ENCODE results near the gene PKMYT1. TPM values are rescaled to one million over a fixed set of nuclear protein-coding genes. Genes with fewer than 3 reads are reported as not detected.

PKMYT1 gene
- total RNA-seq, 1 donor from 2014 or later = 42.3 TPM

DNA sequence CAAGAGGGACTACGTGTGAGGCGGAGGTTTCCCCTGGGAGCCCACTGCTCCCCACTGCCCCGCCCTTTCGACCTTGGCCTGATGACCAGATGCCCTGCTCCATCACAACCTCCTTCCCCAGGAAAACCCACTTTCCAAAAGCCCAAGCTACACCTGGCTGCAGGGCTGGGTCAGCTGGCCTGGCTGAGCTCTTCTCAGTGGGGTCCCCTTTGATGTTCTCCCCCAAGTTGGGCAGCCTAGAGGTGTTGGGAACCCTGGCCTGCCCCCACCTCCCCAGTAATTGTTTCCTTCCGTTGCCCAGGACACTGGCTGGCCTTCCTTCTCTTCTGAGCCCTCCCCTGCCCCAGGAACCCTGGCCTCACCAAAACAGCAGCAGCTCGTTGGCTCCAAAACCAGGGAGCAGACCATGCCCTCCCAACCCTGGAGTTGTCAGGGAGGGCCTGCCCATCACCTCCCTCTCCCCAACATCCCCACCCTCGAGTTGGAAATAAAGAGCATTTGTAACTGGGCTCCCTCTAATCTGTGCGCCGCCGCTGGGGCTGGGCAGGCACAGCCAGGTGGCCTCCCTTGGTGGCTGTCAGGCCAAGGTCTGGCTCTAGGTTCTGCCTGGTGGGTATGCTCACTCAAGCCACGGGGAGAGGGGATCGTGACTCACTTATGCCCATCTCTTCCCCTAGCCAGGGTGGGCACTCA is 33.9 kb upstream of the PKMYT1 start:
- Mint-ChIP-seq H3K9me3 (no peaks in the 10 kb centered on the region), H3K36me3 (no peaks in the 10 kb centered on the region), H3K27me3 (peaks cover 56% of the 10 kb centered on the region), H3K4me1 (ENCODE audit: unreplicated experiment) (peaks cover 4% of the 10 kb centered on the region), H3K4me3 (peak overlapping the region; percentile 61), H3K27ac (peak overlapping the region; percentile 70)
- no peak for DNase-seq (ENCODE audit: extremely low spot score, unreplicated experiment)
- TF ChIP-seq, protein P1, sequence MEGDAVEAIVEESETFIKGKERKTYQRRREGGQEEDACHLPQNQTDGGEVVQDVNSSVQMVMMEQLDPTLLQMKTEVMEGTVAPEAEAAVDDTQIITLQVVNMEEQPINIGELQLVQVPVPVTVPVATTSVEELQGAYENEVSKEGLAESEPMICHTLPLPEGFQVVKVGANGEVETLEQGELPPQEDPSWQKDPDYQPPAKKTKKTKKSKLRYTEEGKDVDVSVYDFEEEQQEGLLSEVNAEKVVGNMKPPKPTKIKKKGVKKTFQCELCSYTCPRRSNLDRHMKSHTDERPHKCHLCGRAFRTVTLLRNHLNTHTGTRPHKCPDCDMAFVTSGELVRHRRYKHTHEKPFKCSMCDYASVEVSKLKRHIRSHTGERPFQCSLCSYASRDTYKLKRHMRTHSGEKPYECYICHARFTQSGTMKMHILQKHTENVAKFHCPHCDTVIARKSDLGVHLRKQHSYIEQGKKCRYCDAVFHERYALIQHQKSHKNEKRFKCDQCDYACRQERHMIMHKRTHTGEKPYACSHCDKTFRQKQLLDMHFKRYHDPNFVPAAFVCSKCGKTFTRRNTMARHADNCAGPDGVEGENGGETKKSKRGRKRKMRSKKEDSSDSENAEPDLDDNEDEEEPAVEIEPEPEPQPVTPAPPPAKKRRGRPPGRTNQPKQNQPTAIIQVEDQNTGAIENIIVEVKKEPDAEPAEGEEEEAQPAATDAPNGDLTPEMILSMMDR (conservative IDR thresholded peaks at IDR 0.05) = no peak

- Mint-ChIP-seq H3K27me3 (peaks cover 61% of the 10 kb centered on the region), H3K36me3 (no peaks in the 10 kb centered on the region), H3K9me3 (no peaks in the 10 kb centered on the region), H3K27ac (peak overlapping the region; percentile 53), H3K4me3 (no peak overlapping the region), H3K4me1 (ENCODE audit: unreplicated experiment) (peaks cover 4% of the 10 kb centered on the region)
- DNase-seq (ENCODE audit: extremely low spot score, unreplicated experiment) = no peak
- TF ChIP-seq, protein P1 (conservative IDR thresholded peaks at IDR 0.05) = no peak
Observed at GRCh38 chr16:3013491-3013951, 33.3 kb upstream of the PKMYT1 start.

DNA sequence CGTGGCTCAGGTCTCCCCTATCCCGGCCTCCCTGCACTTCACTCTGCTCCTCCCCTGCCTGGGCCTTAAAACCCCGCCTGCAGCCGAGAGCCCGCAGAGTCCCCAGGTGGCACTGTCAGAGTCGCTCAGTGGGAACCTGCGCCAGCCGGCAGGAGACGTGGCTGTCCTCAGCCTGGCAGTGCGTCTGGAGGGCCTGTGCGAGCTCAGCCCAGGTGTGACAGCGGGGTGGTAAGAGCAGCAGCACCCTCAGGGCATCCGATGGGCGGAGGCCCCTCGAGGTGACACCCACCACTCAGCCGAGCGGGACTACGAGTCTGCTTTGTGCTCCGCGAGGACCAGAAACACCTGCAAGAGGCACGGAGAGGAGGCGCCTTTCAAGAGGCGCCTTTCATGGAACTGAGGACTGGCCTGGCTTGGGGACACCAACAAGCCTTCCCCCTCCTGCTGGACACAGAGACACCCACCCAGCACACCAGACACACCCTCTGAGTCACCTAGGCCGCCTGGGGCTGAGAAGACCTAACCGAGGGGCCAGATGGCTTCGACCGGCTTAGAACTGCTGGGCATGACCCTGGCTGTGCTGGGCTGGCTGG is 32.7 kb upstream of the PKMYT1 start, which contains the start of gene CLDN9:
Gene CLDN9, plus strand, starts transcription at position 96 of the 593 bp plus-strand sequence. Its CDS starts 440 bp downstream, at position 536.
- DNase-seq (ENCODE audit: extremely low spot score, unreplicated experiment) = no peak
- H3K4me1 Mint-ChIP-seq (ENCODE audit: unreplicated experiment) = peaks cover 4% of the 10 kb centered on the region
- H3K27ac Mint-ChIP-seq = peak within 1 kb of the TSS; percentile 53
- H3K27me3 Mint-ChIP-seq = peaks cover 64% of the 10 kb centered on the region
- peak within 1 kb of the TSS; percentile 70 for H3K4me3 Mint-ChIP-seq
- H3K9me3 Mint-ChIP-seq = no peaks in the 10 kb centered on the region
- no peaks in the 10 kb centered on the region for H3K36me3 Mint-ChIP-seq
- TF ChIP-seq, protein P1 (conservative IDR thresholded peaks at IDR 0.05) = no peak

DNA sequence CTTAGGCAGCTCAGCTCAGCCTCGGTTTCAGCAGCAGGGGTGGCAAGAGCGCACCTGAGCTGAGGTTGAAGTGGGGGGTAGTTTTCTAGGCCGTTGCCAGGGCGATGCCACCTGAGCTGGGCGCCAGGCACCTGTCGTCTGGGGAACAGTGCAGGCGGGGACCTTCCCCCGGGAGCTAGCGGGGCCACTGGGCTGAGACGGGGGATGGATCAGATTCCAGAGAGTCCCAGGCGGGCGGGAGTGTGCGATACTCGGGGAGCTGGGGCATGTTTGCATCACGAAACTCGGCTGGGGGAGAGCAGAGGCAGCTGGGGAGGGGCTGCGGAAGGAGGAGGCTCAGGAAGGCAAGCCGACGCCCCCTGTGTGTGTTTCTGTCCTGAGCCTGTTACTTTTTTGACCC is 32.0 kb upstream of the PKMYT1 start:
- peaks cover 4% of the 10 kb centered on the region for H3K4me1 Mint-ChIP-seq (ENCODE audit: unreplicated experiment)
- H3K27me3 Mint-ChIP-seq = peaks cover 70% of the 10 kb centered on the region
- H3K4me3 Mint-ChIP-seq = peak overlapping the region; percentile 70
- peak overlapping the region; percentile 46 for H3K27ac Mint-ChIP-seq
- H3K9me3 Mint-ChIP-seq = no peaks in the 10 kb centered on the region
- no peaks in the 10 kb centered on the region for H3K36me3 Mint-ChIP-seq
- no peak for DNase-seq (ENCODE audit: extremely low spot score, unreplicated experiment)
- TF ChIP-seq, protein P1 (conservative IDR thresholded peaks at IDR 0.05) = no peak

GRCh38 chr16:3010510-3010909 is 30.3 kb upstream of the PKMYT1 start:
- H3K4me1 Mint-ChIP-seq (ENCODE audit: unreplicated experiment) = peaks cover 4% of the 10 kb centered on the region
- H3K27ac Mint-ChIP-seq = peak overlapping the region; percentile 95
- H3K4me3 Mint-ChIP-seq = no peak overlapping the region
- H3K9me3 Mint-ChIP-seq = no peaks in the 10 kb centered on the region
- TF ChIP-seq, protein P1 (conservative IDR thresholded peaks at IDR 0.05) = no peak
- peaks cover 70% of the 10 kb centered on the region for H3K27me3 Mint-ChIP-seq
- DNase-seq (ENCODE audit: extremely low spot score, unreplicated experiment) = no peak
- H3K36me3 Mint-ChIP-seq = no peaks in the 10 kb centered on the region
